Neutrophil (primary cell): Measurements from ENCODE around the gene RAD51C.
A peak's percentile ranks its signal among the peaks of the same experiment; 100 is the strongest.

Source experiments
- H3K27ac ChIP-seq: fragments of 200-600 bp; sonication (generic); 2 replicates; pipeline ENCODE4 v1.5.1; 2016; ENCODE audit warnings: mild to moderate bottlenecking, moderate library complexity
- H3K27me3 ChIP-seq: fragments of 200-600 bp; sonication (generic); 2 replicates; pipeline ENCODE4 v1.6.0; 2016; ENCODE audit warnings: mild to moderate bottlenecking
- H3K36me3 ChIP-seq: fragments of 200-600 bp; sonication (generic); 2 replicates; pipeline ENCODE4 v1.5.1; 2017
- H3K4me1 ChIP-seq, 2 experiments: fragments of 200-600 bp in 1 of 2; sonication (generic) in 1 of 2; 1 replicate in 1 of 2; 2 replicates in 1 of 2; pipeline versions ENCODE4 v1.5.1 to v1.6.1; 2013 to 2016; ENCODE audit warnings: low read depth in 1 of 2, low read length in 1 of 2, mild to moderate bottlenecking in 1 of 2, moderate library complexity in 1 of 2; ENCODE audit not compliant: control insufficient read depth in 1 of 2, insufficient read depth in 1 of 2
- H3K4me3 ChIP-seq, 2 experiments: fragments of 200-600 bp in 1 of 2; sonication (generic) in 1 of 2; 1 replicate in 1 of 2; 2 replicates in 1 of 2; pipeline ENCODE4 v1.5.1; 2013 to 2016; ENCODE audit warnings: low read depth in 1 of 2, low read length in 1 of 2, mild to moderate bottlenecking in 1 of 2, moderate library complexity in 1 of 2
- H3K9me3 ChIP-seq: fragments of 200-600 bp; sonication (generic); 2 replicates; pipeline ENCODE4 v1.5.1; 2016
- TF ChIP-seq, protein P1 (sequence below): fragments of 200-600 bp; sonication (generic); IDR thresholded peaks from 2 replicates; pipeline ENCODE4 v1.5.1; 2016; ENCODE audit warnings: antibody characterized with exemption

RAD51C gene

DNA sequence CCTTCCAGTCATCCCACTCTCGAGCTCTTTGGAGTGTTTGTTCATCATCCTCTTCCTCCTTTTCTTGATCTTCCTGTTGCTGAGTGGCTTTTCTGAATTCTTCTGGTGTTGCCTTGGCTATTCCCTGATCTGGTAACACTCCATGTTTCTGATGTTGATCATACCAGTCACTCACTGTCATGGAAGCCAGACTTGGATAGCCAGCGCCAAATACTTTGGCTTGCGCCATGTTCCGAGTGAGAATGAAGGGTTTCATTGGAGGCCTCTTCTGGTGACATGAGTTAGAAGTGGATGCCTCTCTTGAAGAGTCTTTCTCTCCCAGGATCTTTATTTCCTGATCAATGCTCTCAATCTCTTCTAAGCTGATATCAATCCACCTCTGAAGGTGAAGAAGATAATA is 31.8 kb upstream of the RAD51C start:
- Histone ChIP-seq H3K36me3 (no peaks in the 10 kb centered on the region), H3K9me3 (no peaks in the 10 kb centered on the region), H3K27ac (no peak overlapping the region), H3K4me1 (peaks cover 9 to 11% of the 10 kb centered on the region in 2 experiments), H3K4me3 (no peak overlapping the region), H3K27me3 (peaks cover 31% of the 10 kb centered on the region)
- TF ChIP-seq, protein P1, sequence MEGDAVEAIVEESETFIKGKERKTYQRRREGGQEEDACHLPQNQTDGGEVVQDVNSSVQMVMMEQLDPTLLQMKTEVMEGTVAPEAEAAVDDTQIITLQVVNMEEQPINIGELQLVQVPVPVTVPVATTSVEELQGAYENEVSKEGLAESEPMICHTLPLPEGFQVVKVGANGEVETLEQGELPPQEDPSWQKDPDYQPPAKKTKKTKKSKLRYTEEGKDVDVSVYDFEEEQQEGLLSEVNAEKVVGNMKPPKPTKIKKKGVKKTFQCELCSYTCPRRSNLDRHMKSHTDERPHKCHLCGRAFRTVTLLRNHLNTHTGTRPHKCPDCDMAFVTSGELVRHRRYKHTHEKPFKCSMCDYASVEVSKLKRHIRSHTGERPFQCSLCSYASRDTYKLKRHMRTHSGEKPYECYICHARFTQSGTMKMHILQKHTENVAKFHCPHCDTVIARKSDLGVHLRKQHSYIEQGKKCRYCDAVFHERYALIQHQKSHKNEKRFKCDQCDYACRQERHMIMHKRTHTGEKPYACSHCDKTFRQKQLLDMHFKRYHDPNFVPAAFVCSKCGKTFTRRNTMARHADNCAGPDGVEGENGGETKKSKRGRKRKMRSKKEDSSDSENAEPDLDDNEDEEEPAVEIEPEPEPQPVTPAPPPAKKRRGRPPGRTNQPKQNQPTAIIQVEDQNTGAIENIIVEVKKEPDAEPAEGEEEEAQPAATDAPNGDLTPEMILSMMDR: no peak

DNA sequence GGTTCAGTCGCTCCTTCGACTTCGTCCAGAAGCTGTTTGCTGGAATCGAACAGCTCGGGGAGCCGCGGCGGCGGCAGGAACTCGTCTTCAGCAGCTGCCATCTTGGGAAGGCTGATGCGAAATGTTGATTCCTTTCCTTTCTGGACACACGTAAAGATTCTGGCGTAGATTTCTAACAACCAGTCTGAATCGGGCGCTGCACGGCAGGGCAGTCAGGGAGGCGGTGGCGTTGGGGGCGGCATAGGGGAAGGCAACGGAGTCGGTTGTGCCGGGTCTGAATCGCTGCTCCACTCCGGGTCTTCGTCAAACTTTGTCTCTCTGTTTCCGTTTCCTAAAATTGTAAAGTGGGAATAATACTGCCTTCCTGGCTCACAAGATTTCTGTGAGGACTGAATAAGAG is 30.9 kb upstream of the RAD51C start:
- no peak overlapping the region for H3K27ac ChIP-seq
- H3K27me3 ChIP-seq: peaks cover 31% of the 10 kb centered on the region
- TF ChIP-seq, protein P1: no peak
- no peaks in the 10 kb centered on the region for H3K9me3 ChIP-seq
- H3K4me1 ChIP-seq: peaks cover 9 to 11% of the 10 kb centered on the region in 2 experiments
- no peaks in the 10 kb centered on the region for H3K36me3 ChIP-seq
- no peak overlapping the region for H3K4me3 ChIP-seq

DNA sequence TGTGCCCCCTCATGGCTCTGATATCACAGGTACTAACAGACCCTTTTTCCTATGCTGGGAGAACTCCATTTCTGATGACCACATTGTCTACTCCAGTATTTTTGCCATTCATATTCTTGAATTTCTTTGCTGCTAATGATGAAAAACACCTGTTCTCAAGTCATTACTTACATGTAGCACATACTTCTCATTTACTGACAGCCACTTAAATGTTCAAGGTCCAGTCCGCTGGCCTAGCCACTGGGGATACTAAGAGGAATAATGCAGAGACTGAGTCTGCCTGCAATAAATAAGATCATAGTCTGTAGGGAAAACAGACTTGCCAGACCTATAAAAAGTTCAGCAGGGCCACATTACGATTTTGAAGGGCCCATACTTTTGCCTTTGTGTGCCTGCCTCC is 28.1 kb upstream of the RAD51C start:
- Histone ChIP-seq H3K27me3 (peaks cover 20% of the 10 kb centered on the region), H3K27ac (no peak overlapping the region), H3K9me3 (no peaks in the 10 kb centered on the region), H3K36me3 (no peaks in the 10 kb centered on the region), H3K4me3 (no peak overlapping the region), H3K4me1 (peaks cover 1 to 8% of the 10 kb centered on the region in 2 experiments)
- TF ChIP-seq, protein P1: no peak

DNA sequence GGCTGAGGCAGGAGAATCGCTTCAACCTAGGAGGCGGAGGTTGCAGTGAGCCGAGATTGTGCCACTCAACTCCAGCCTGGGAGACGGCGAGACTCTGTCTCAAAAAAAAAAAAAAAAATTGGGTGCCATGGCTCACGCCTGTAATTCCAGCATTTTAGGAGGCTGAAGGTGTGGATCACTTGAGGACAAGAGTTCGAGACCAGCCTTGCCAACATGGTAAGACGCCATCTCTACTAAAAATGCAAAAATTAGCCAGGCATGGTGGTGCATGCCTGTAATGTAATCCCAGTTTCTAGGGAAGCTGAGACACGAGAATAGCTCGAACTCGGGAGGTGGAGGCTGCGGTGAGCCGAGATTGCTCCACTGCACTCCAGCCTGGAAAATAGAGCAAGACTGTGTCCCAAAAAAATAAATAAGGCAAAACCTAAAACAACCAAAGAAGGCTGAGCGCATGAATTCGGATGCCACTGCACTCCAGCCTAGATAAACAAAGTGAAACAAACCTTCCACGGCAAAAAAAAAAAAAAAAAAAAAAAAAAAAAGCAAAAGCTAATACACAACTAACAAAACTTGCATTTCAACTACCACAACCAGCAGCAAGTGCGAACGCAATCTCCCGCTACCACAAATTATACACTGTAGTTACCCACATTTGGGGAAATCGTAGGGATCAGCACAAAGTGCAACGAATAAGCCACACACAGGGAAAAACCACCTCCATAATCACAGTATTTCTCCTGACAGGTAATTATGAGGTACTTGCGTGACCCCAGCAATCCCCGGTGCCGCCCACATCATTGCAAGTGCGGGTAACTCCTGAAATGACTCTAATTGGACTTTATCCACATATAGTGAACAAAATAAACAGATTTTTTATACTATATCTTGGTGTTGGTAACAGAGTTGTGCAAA is 26.2 kb upstream of the RAD51C start:
- Histone ChIP-seq H3K4me1 (peaks cover 0 to 3% of the 10 kb centered on the region in 2 experiments), H3K27ac (peak overlapping the region; percentile 70), H3K27me3 (peaks cover 6% of the 10 kb centered on the region), H3K36me3 (no peaks in the 10 kb centered on the region), H3K4me3 (peak overlapping the region; percentile 48 to 56), H3K9me3 (no peaks in the 10 kb centered on the region)
- TF ChIP-seq, protein P1: no peak

DNA sequence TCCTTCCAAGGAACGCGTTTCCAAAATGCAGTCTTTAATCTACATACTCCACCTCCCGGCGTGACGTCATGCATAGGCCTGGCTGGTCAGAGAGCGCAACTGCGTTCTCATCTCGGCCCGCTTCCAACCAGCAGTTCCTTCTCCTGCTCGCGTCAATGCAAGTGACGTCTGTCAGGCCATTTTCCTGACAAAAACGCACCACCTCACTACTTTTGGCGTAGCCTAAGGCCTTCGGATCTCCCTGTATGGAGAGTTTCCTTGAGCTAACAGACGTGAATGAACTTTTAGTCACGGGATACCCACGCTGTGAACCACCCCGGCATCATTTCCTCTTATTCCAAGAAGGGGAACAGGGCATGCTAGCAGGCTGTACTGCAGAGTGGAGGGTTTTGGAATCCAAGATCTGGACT is 25.5 kb upstream of the RAD51C start:
- no peaks in the 10 kb centered on the region for H3K9me3 ChIP-seq
- H3K4me1 ChIP-seq: peaks cover 0 to 3% of the 10 kb centered on the region in 2 experiments
- H3K4me3 ChIP-seq: peak overlapping the region; percentile 48 to 56
- H3K36me3 ChIP-seq: no peaks in the 10 kb centered on the region
- H3K27me3 ChIP-seq: peaks cover 6% of the 10 kb centered on the region
- peak overlapping the region; percentile 70 for H3K27ac ChIP-seq
- TF ChIP-seq, protein P1: no peak
